SIG-M5 treated with dmso at 0.1 percent for 504 hours (cell line): ENCODE results near the gene SCN5A.
"Not testable (repeated sequence)": the region's sequence is repeated elsewhere in the genome, so short reads cannot be mapped to it uniquely, and the experiment has no call there.

Experiments used
- DNase-seq: peaks from one replicate; lab custom pipeline; 2025; ENCODE audit not compliant: unreplicated experiment; lab: John Stamatoyannopoulos, UW

The SCN5A gene

DNA sequence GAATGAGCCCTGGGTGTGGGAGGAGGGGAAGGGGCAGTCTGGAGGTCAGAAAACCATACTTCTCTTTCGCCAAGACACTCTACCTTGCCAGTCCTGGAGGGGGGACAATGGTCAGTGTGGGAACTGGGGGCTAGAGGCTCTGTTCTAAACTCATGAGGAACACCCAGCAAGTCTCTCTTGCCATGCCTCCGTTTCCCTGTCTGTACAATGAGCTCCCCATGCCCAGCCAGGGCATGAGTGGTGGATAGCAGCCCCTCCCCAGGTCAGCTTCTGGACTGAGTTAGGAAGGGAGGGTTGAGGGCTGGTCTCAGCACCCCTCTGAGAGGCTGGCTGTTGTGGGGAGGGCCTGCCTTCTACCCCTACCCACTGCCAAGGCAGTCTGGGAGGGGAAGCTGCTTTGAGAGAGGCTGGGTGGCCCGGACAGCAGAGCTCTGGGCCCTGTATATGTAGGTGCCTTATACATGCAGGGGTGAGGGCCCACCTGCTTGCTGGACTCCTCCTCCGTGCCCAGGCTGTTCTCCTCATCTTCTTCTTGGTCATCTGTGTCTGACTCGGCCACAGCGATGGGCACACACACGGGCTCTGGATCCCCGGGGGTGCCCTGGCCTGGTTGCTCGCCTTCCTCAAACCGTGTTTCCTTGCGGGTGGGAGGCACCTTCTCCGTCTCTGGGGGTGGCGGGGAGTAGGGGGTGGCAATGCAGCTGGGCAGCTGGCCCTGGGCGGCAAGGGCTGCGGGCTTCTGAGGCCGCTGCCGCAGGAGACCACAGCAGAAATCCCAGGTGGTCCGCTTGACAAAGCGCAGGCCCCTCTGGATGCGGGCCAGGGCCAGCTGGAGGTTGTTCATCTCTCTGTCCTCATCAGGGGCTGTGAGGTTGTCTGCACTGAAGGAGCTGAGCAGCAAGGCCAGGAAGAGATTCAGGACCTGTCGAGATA lies 68.8 kb downstream of the SCN5A start:
- DNase-seq, result no peak

DNA sequence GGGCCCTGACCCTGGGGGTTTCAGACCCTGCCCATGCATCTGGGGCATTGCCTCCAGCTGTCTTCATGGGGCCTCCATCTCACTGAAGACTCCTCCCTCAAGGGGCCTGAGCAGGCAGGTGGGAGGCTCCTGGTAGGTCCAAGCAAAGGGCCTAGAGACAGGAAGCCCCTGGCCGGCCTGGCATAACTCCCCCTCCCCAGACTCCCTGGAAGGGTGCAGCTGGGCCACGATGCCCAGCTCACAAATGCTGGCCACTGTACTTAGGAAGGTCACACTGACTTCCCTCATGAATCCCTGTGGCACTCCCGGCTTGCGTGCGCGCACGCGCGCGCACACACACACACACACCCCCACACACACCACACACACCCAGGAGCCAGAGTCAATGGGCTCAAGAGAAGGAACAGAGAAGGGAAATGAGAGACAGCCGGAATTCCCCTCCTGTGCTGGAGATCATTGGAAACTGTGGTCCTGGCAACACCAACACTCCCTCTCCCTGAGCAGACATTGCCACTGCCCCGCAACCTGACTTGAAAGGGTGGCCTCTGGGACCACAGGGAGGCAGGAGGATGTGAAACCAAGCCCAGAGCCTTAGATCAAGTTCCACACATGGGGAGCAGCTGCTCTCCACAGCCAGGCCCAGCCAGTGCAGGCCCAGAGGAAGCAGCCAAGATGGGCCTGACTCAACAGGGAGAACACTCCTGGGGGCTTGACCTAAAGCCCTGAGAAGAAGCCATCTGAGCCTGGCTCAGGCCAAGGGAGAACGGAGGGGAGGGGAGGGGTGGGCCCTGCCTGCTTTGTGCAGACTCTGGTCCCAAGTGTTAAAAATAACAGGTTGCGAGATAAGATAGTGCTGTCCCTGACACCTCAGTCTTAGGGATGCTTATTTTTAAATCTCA lies 69.7 kb downstream of the SCN5A start:
- peak; percentile 51 for DNase-seq

DNA sequence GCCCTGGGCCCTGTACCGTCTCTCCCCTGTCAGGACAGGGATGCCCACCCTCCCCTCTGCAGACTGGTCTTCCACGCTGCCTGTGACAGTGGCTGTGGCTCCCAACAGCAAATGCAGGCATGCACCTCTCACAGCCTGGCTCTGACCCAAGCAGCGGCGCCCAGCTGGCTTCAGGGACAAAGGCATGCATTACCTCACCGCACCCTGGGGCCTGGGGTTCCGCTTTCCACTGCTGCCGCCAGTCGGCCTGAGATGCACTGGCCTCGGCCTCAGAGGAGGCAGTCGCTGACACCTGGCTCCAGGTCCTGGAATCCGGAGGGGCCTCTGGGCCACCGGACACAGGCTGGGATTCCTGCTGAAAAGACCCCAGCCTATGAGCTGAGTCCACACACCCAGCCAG lies 70.3 kb downstream of the SCN5A start:
- DNase-seq, result no peak

DNA sequence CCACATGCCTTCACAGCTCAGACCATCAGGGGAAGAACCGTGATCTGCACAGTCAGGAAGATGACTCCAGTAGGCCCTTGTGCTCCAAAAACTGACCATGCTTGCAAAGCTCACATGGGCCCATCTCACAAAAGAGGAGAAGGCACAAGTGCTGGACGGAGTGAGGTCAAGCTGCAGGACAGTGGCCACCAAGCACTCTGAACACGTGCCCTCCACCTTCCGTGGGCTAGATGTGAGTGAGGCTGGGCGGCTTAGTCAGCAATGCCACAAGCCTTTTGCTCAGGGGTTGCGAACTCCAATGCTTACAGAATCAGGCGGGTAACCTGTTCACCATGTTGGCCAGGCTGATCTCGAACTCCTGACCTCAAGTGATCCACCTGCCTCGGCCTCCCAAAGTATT lies 70.9 kb downstream of the SCN5A start:
- DNase-seq, result no peak

DNA sequence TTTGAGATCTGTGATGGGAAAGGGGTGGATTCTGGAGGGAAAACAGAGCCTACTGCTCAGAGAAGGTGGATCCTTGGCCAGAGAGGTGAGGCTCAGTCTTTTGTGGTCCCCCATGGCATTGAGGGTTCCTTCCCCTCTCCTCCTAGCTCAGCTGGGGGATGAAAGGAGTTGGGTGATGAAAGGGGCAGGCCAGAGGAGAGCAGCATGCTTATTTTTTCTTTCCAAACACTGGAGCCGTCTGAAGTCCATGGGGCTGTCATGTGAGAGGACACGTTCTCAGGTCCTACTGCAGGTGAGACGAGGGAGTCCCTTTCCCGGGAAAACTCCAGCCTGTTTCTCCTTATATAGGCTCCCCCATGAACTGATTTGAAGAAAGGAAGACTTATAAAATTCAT lies 71.4 kb downstream of the SCN5A start:
- DNase-seq, result no peak

DNA sequence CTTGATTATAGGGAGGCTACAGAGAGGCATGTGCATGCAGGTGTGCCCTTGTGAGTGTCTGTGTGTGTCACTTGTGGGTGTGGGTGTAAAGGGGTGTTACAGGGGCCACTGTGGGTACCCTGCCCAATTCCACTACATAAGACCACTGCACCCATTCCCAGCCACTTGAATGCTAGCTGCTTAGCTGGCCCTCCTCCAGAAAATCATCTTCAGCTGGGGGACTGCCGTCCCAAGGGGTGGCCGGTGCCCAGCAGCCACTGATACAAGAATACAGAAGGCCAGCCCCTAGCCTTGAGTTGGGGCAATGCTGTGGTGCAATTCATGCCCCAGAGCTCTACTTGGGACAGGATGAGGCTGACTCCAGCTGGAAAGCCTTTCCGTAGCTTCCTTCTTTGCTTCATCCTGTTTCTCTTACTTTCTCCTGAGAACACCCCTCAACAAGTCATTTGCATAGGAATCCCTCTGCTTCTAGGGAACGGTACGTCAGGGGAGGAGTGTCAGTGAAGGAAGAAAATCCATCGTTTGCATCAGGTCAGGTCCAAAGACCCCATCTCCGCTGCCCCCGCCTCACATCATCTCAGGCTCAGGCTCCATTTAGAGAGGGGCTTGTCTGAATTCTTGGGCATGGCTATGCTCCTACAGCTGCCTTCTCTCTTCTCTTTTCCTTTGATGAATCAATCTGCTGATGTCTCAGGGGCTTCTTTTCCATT lies 72.0 kb downstream of the SCN5A start:
- DNase-seq, result no peak

DNA sequence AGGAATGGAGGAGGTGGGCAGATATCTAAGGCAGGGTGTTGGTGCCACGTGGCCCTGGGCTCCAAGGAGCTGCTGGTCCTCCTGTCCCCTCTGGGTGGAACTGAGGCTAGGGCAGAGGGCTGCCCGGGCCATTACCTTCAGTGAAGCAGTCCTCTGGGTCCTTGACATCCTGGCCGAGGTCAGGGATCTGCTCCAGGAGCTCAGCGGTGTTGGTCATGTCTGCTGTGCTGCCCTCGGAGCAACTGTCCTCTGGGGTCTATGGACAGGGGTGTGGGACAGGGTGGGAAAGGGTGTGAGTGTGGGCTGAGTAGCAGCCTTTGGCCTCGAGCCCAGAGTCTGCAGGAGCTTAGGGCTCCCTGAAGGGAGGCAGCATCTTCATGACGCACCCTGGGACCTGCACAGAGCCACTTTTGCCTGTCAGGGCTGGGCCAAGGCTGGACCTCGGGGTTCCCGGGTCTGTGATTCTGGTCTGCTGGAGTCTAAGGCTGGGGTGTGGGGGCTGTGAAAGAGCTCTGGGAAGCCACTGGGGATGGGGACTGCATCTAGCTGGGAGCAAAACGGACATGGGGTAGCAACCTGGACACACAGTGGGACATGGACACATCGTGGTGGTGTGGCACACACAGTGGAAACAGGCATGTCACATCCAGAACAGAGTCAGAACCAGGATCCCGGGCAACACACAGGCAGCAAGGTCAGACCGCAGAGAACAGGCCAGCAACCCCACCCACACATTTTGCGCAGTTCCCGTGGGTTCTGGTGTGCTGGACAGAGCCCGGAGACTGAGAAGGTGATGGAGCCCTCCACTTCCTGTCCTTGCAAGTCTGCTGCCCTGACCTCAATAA lies 72.7 kb downstream of the SCN5A start:
- no peak for DNase-seq

DNA sequence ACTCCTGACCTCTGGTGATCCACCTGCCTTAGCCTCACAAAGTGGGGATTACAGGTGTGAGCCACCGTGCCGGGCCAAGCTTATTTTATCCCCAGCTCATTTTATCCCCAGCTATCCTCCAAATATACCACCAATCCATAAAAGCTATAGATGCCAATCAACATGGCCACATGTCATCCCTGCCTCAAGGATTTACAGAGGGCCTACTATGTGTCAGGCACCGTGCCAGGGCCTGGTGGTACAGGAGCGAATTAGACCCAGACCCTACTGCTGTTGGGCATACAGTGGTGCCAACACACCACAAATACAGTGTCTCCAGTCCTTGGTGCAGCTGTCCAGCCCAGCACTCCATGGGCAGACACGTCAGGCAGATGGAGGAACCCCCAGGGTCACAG lies 73.4 kb downstream of the SCN5A start:
- DNase-seq, result no peak

DNA sequence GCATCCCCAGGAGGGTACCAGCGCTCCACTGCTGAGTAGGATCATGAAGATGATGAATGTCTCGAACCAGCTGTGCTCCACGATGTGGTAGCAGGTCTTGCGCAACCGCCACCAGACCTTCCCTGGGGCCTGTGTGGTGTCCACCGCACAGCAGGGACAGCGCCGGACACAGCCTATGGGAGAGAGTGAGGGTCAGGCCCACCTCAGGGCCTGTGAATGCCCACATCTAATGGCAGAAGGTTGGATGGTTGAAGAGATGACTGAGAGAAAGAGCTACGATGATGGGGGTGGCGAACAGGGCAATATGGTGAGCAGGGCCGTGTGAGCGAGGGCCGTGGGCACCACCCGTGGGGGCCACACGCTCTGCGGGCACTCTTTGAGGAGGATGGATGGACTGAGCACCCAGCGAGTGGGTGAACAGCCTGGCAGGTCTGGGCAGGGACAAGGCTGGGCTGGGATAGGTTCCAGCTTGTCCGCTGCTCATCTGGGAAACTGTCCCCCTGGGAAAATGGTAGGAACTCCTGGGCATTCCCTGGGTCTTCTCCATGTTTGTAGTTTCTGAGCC lies 74.1 kb downstream of the SCN5A start:
- DNase-seq, result no peak

DNA sequence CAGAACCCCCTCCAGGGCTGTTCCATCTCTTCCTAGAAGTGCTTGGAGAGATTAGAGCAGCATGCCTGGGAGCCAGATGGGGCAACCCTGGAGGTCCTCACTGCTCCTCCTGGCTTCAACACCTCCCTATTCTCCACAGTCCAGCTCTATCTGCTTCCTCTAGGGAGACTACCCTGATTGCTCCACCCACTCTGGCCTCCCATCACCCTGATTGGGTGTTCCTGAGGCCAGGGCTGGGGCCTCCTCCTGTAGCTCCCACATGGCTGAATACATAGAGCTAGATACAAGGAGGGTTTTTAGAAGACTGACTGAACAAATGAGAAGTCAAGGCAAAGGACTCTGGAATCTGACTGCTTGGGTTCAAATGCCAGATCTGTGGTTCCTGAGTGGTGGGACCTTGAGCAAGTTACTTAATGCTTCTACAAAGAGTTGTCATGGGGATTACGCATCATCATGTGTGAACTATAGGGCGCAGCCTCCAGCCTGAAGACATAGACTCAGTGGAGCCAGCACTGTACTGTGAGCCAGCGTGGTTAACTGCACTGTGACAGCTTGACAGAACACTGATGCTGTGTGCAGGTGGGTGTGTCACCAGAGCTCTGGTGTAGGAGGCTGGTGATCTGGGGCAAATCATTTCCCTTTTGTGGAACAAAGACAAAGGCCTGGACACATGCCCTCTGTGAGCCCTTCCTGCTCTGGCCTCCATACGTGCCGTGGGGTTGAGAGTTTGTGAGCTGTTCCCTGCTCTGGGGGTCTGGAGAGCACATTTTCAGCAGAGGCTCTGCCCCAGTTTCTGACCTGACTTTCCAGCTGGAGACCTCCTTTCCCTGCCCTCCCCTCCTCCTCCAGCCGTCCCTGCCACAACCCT lies 74.8 kb downstream of the SCN5A start:
- no peak for DNase-seq

DNA sequence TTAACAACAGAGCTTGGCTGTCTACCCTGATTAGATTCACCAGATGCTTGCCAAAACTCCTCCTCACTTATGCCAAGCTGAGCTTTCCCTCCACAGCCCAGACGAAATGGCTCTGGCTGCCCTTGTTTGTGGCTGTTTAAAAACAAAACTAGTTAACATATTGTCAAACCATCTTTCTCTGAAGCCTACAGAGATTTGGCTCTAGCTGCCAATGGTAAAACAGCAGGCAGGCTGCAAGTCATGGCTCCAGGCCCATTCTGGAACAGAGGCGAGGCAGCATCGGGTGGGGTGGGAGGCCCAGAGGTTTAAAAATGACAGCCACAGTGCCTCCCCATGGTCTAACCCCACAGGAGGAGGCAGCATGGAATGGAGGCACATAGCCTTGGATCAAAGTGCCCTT lies 75.9 kb downstream of the SCN5A start:
- no peak for DNase-seq

DNA sequence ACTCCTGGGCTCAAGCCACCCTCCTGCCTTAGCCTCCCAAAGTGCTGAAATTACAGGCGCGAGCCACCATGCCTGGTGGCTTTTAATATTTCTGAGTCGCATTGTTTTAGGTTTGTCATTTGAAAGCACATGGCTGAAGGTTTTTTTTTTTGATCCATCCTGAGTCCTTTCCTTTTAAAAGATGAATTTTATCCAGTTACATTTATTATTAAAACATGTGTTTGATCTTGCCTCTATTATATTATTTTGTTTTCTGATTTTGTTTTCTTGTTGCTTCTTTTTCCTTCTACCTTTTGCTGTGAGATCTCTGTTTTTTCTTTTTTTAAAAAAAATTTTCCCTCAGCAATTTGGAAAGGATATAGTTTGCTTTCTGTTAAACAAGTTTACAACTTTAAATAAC lies 76.4 kb downstream of the SCN5A start:
- DNase-seq, result no peak

DNA sequence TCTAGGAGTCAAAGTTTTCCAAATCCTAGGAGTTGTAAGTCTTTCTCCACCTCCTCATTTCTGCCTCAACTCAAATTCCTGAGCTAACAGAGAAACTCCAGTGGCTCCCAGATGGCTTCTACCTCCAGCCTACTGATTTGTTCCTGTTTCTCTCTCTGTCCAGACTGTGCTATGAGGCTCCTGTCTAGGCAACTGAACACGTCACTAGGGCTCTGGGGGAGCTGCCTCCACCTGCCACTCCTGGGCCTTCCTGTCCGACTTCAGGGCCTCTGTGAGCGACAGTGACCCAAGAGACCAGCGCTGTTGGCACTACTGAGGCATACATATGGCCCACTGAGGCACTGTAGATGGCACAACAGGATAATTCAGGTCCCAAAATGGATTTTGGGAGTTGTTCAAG lies 82.0 kb downstream of the SCN5A start:
- DNase-seq, result no peak

DNA sequence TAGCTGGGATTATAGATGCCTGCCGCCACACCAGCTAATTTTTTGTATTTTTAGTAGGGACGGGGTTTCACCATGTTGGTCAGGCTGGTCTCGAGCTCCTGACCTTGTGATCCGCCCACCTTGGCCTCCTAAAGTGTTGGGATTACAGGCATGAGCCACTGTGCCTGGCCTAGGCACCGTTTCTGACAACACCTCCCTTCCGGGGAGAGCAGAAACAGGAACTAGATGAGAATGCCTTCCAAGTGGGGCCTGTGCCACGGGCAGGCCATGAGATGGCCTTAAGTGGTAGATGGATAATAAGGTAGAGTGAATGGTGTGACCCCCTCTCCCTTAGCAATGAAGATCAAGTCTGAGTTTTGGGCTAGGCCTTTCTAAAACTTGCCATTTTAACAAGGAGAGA lies 82.7 kb downstream of the SCN5A start:
- not testable (repeated sequence) for DNase-seq

DNA sequence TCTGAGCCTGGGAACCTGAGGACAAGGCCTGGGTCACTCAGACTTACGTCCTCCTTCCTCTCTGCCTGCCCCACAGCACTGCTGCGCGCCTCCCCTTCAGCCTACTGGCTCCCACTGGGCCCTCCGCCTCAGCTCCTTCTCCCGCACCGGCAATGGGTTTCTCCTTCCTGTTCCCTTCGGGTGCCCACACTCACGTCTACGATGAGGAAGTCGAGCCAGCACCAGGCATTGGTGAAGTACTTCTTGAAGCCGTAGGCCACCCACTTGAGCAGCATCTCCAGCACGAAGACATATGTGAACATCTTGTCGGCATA lies 83.3 kb downstream of the SCN5A start:
- no peak for DNase-seq

DNA sequence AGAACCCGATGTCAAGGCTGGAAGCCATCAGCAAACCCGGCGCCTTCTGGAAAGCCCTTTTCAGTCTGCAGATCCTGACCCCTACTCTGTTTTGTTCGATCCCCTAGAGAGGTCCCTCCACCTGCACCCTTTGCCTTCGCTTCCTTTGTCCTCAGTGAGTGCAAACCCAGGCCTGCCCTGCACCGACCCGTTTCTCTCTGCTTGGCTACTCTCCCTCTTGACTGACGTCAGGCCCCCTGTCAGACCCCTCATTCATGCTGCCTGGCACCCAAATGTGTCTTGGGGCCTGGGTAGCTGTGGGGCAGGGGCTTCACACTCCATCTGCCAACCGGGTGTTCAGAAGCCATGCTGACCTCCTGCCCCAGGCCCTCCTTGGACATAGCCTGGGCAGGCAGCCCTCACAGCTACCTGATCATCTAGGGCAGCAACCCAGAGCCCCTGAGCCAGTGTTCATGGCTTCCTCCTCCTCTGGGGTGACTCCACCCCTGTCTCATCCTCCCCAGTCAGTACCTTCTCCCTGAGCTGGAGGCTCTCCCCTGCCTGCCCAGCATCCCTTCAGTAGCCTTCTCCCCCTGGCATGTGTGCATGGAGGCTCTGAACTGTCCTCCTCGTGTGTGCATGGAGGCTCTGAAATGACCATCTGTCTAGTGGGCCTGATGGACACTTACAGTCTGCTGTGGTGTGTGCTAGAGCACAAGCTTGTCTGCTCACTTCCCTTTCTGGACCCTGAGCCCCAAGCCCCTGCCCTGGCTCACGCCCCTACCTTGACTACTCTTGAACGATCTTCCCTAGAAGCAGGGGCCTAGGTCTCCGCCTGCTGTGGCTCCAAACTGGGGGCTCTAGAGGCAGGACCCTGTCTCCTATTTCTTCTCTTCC lies 83.9 kb downstream of the SCN5A start:
- DNase-seq, result no peak

DNA sequence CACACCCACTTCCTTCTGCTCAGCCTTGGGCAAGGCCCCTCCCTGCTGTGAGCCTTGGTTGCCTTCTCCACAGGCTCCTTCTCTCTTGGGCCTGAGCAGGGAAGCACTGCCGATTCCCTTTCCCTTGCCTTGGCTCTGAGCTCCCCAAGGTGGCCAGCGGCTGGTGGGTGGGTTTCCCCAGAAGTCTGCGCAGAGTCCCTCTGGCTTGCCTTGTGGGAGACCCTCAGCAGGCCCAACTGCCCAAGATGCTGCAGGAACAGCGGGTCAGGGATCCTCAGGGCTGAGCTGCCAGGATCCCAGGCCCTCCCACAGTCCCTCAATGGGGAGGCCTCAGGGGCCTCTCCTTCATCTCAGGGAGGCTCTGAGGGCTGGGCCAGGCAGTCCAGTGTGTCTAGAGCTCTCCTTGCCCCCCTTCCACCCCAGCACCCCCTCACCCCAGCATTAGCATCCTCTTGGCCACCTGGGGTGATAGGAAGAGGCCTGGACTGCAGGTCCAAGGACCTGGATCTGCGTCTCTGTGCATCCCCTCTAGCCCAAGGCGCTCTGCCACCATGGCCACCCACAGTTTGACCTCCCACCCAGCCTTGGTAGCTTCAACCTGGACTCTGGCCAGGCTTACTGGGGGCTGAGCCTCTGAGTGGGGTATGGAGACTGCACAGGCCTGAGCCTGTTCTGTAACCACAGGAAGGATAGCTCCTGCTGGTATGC lies 84.7 kb downstream of the SCN5A start:
- no peak for DNase-seq

DNA sequence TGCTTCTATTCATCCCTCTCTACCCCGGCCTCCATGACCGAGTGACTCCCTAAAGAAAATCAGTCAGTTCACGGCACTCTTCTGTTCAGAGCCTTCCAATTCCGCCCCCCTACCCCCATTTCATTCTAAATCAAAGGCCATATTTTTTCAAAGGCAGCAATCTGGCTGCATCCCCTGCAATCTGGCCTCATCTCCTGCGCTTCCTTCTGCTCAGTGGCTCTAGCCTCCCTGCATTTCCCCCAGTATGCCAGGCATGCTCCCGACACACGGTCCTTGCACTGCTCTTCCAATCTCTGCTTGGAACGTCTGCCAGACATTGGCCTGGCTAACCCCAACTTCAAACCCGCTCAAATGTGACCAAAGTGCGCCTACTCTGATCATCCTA lies 85.6 kb downstream of the SCN5A start:
- DNase-seq, result no peak
